ENCODE data around the gene CYP4F22. TPM values are rescaled to one million over a fixed set of nuclear protein-coding genes. Genes with fewer than 3 reads are reported as not detected.

CYP4F22 gene
- total RNA-seq, 1 donor from 2014 or later = 0.17 TPM

GRCh38 chr19:15534957-15535864 lies 26.9 kb downstream of the CYP4F22 start:
- DNase-seq (ENCODE audit: low spot score) = no peak

GRCh38 chr19:15536350-15536749 lies 28.0 kb downstream of the CYP4F22 start:
- no peak for DNase-seq (ENCODE audit: low spot score)

GRCh38 chr19:15538774-15539173 lies 30.4 kb downstream of the CYP4F22 start:
- no peak for DNase-seq (ENCODE audit: low spot score)

GRCh38 chr19:15539638-15540037 lies 31.3 kb downstream of the CYP4F22 start:
- DNase-seq (ENCODE audit: low spot score) = no peak

GRCh38 chr19:15540435-15540834 lies 32.1 kb downstream of the CYP4F22 start:
- DNase-seq (ENCODE audit: low spot score) = peak; percentile 61

GRCh38 chr19:15544283-15544682 lies 36.0 kb downstream of the CYP4F22 start:
- no peak for DNase-seq (ENCODE audit: low spot score)

- DNase-seq (ENCODE audit: low spot score) = no peak
Observed at GRCh38 chr19:15544970-15545369, 36.6 kb downstream of the CYP4F22 start.

- DNase-seq (ENCODE audit: low spot score) = no peak
Observed at GRCh38 chr19:15548648-15549047, 40.3 kb downstream of the CYP4F22 start.

GRCh38 chr19:15549581-15549980 lies 41.3 kb downstream of the CYP4F22 start:
- no peak for DNase-seq (ENCODE audit: low spot score)

GRCh38 chr19:15550273-15550672 lies 41.9 kb downstream of the CYP4F22 start:
- no peak for DNase-seq (ENCODE audit: low spot score)

GRCh38 chr19:15550929-15551292 lies 42.6 kb downstream of the CYP4F22 start:
- DNase-seq (ENCODE audit: low spot score) = no peak

- DNase-seq (ENCODE audit: low spot score) = peak; percentile 27
Observed at GRCh38 chr19:15551293-15552004, 43.1 kb downstream of the CYP4F22 start.

GRCh38 chr19:15555021-15555420 lies 46.7 kb downstream of the CYP4F22 start:
- DNase-seq (ENCODE audit: low spot score) = no peak

- peak; percentile 93 for DNase-seq (ENCODE audit: low spot score)
Observed at GRCh38 chr19:15555759-15556633, 47.7 kb downstream of the CYP4F22 start.

GRCh38 chr19:15556634-15557181 lies 48.4 kb downstream of the CYP4F22 start:
- DNase-seq (ENCODE audit: low spot score) = no peak

- DNase-seq (ENCODE audit: low spot score) = no peak
Observed at GRCh38 chr19:15557223-15557622, 48.9 kb downstream of the CYP4F22 start.

- DNase-seq (ENCODE audit: low spot score) = no peak
Observed at GRCh38 chr19:15562145-15562544, 53.8 kb downstream of the CYP4F22 start.

- peak; percentile 45 for DNase-seq (ENCODE audit: low spot score)
Observed at GRCh38 chr19:15562861-15563260, 54.5 kb downstream of the CYP4F22 start.

GRCh38 chr19:15563325-15563794 lies 55.0 kb downstream of the CYP4F22 start:
- peak; percentile 83 for DNase-seq (ENCODE audit: low spot score)

- no peak for DNase-seq (ENCODE audit: low spot score)
Observed at GRCh38 chr19:15563931-15564330, 55.6 kb downstream of the CYP4F22 start.

GRCh38 chr19:15564534-15565168 lies 56.3 kb downstream of the CYP4F22 start:
- DNase-seq (ENCODE audit: low spot score) = no peak
